Prostate gland (tissue), 2 donors: ENCODE data around the gene YOD1.

Source experiments
- CTCF ChIP-seq, 4 experiments: fragments of 200-600 bp in 2 of 4; fragments of 450-650 bp in 2 of 4; sonication (generic) in 2 of 4; IDR thresholded peaks; 1 replicate in 3 of 4; 2 replicates in 1 of 4; pipeline ENCODE4 v1.5.1; 2016 to 2019; ENCODE audit warnings: antibody characterized with exemption in 4 of 4, mild to moderate bottlenecking in 2 of 4, moderate library complexity in 2 of 4
- POLR2A ChIP-seq: fragments of 450-650 bp; IDR thresholded peaks from one replicate; pipeline ENCODE4 v1.6.1; 2016; ENCODE audit warnings: antibody characterized with exemption, mild to moderate bottlenecking
- POLR2AphosphoS5 ChIP-seq: sonication (generic); formaldehyde crosslinking; IDR thresholded peaks from one replicate; pipeline ENCODE4 v1.6.1; 2017; ENCODE audit warnings: antibody characterized with exemption

- TF ChIP-seq POLR2AphosphoS5 (no peak), CTCF (IDR thresholded peaks at IDR 0.05) (no peak), POLR2A (no peak)
Measured at GRCh38 chr1:207018707-207019106, 32.3 kb downstream of the YOD1 start.
